Midbrain (tissue), 1 donor: ENCODE measurements around the gene SEL1L2.
A peak's percentile ranks its signal among the peaks of the same experiment; 100 is the strongest.

Experiments
- DNase-seq: peaks from one replicate; lab custom pipeline; 2025; lab: John Stamatoyannopoulos, UW

The SEL1L2 gene

GRCh38 chr20:13863244-13863643, 127.2 kb downstream of the SEL1L2 start:
- no peak for DNase-seq

- DNase-seq = no peak
These were observed 128.2 kb downstream of the SEL1L2 start for GRCh38 chr20:13862245-13862644.

- no peak for DNase-seq
These were observed 131.5 kb downstream of the SEL1L2 start for GRCh38 chr20:13858871-13859270.

- no peak for DNase-seq
These were observed 132.0 kb downstream of the SEL1L2 start for GRCh38 chr20:13858439-13858838.

- DNase-seq = no peak
These were observed 132.5 kb downstream of the SEL1L2 start for GRCh38 chr20:13857961-13858360.

- peak; percentile 8 for DNase-seq
These were observed 133.1 kb downstream of the SEL1L2 start for GRCh38 chr20:13857304-13857703.

- peak; percentile 59 for DNase-seq
These were observed 134.1 kb downstream of the SEL1L2 start for GRCh38 chr20:13856354-13856753.

- no peak for DNase-seq
These were observed 134.8 kb downstream of the SEL1L2 start for GRCh38 chr20:13855613-13856012.

- DNase-seq = no peak
These were observed 138.1 kb downstream of the SEL1L2 start for GRCh38 chr20:13852306-13852705.

- no peak for DNase-seq
These were observed 139.1 kb downstream of the SEL1L2 start for GRCh38 chr20:13851279-13851678.

GRCh38 chr20:13844296-13844695, 146.1 kb downstream of the SEL1L2 start:
- no peak for DNase-seq

GRCh38 chr20:13841206-13841605, 149.2 kb downstream of the SEL1L2 start:
- no peak for DNase-seq

GRCh38 chr20:13840093-13840465, 150.3 kb downstream of the SEL1L2 start:
- DNase-seq = no peak

GRCh38 chr20:13839421-13840092, 150.9 kb downstream of the SEL1L2 start:
- no peak for DNase-seq

GRCh38 chr20:13838664-13839063, 151.8 kb downstream of the SEL1L2 start:
- no peak for DNase-seq

GRCh38 chr20:13831476-13831875, 158.9 kb downstream of the SEL1L2 start:
- no peak for DNase-seq

- DNase-seq = no peak
These were observed 164.9 kb downstream of the SEL1L2 start for GRCh38 chr20:13825465-13825864.

GRCh38 chr20:13824459-13824858, 166.0 kb downstream of the SEL1L2 start:
- DNase-seq = no peak

- DNase-seq = no peak
These were observed 168.0 kb downstream of the SEL1L2 start for GRCh38 chr20:13822459-13822858.

- DNase-seq = no peak
These were observed 168.5 kb downstream of the SEL1L2 start for GRCh38 chr20:13821876-13822275.

GRCh38 chr20:13819885-13820645, 170.3 kb downstream of the SEL1L2 start:
- peak; percentile 46 for DNase-seq

- DNase-seq = no peak
These were observed 173.1 kb downstream of the SEL1L2 start for GRCh38 chr20:13817342-13817741.

- DNase-seq = no peak
These were observed 173.7 kb downstream of the SEL1L2 start for GRCh38 chr20:13816757-13817156.

GRCh38 chr20:13814672-13815071, 175.7 kb downstream of the SEL1L2 start:
- DNase-seq = no peak
